Spleen (tissue), 11 donors: ENCODE results near the gene MAPK10. TPM values are rescaled to one million over a fixed set of nuclear protein-coding genes. Genes with fewer than 3 reads are reported as not detected.

Experiments used
- DNase-seq: peaks from one replicate; pipeline ENCODE4 v3.0.0-alpha.2; 2020
- H3K27ac ChIP-seq, 8 donors: fragments of 200-600 bp; sonication (generic) in 7 of 8; 1 replicate in 4 of 8; 2 replicates in 4 of 8; pipeline versions ENCODE4 v1.5.0 to v1.8.0; 2016 to 2021; ENCODE audit warnings: inconsistent platforms in 4 of 8, mild to moderate bottlenecking in 4 of 8, moderate library complexity in 1 of 8
- H3K27me3 ChIP-seq, 7 donors: fragments of 200-600 bp; sonication (generic) in 6 of 7; replicated peaks in 1 of 7; 1 replicate in 4 of 7; 2 replicates in 3 of 7; pipeline versions ENCODE4 v1.5.0 to v1.8.0; 2016 to 2021; ENCODE audit warnings: inconsistent platforms in 3 of 7, mild to moderate bottlenecking in 1 of 7
- H3K36me3 ChIP-seq, 6 donors: fragments of 200-600 bp; sonication (generic) in 5 of 6; 1 replicate in 4 of 6; 2 replicates in 2 of 6; pipeline versions ENCODE4 v1.5.0 to v1.8.0; 2016 to 2021; ENCODE audit warnings: inconsistent platforms in 2 of 6
- H3K4me1 ChIP-seq, 6 donors: fragments of 200-600 bp; sonication (generic) in 5 of 6; 1 replicate in 3 of 6; 2 replicates in 3 of 6; pipeline versions ENCODE4 v1.5.0 to v1.8.0; 2016 to 2021; ENCODE audit warnings: inconsistent platforms in 3 of 6
- H3K4me3 ChIP-seq, 8 donors: fragments of 200-600 bp; sonication (generic) in 7 of 8; 1 replicate in 4 of 8; 2 replicates in 4 of 8; pipeline versions ENCODE4 v1.5.0 to v1.8.0; 2016 to 2021; ENCODE audit warnings: inconsistent platforms in 4 of 8, mild to moderate bottlenecking in 4 of 8, moderate library complexity in 2 of 8
- H3K9me3 ChIP-seq, 8 donors: fragments of 200-600 bp; sonication (generic) in 7 of 8; 1 replicate in 4 of 8; 2 replicates in 4 of 8; pipeline versions ENCODE4 v1.5.0 to v1.8.0; 2016 to 2021; ENCODE audit warnings: inconsistent platforms in 4 of 8
- CTCF ChIP-seq, 11 experiments: fragments of 200-600 bp in 7 of 11; fragments of 450-650 bp in 4 of 11; sonication (generic) in 4 of 11; IDR thresholded peaks in 8 of 11; conservative IDR thresholded peaks in 3 of 11; 1 replicate in 7 of 11; 2 replicates in 4 of 11; pipeline versions ENCODE4 v1.4.0 to v1.8.0; 2016 to 2021; ENCODE audit warnings: antibody characterized with exemption in 11 of 11, inconsistent platforms in 4 of 11, mild to moderate bottlenecking in 1 of 11
- POLR2A ChIP-seq, 3 donors: fragments of 450-650 bp; IDR thresholded peaks; one replicate each; pipeline ENCODE4 v1.5.1; 2017; ENCODE audit warnings: antibody characterized with exemption in 3 of 3, mild to moderate bottlenecking in 1 of 3
- POLR2AphosphoS5 ChIP-seq, 3 donors: sonication (generic); formaldehyde crosslinking; IDR thresholded peaks; one replicate each; pipeline ENCODE4 v1.5.1; 2017; ENCODE audit warnings: antibody characterized with exemption in 3 of 3
- WGBS, 5 donors: extraction: QIAGEN DNeasy Blood & Tissue Kit in 3 of 5; methylation state at CpG; one replicate each; pipeline versions ENCODE4 v1.1.5 to v1.1.7; 2013 to 2018; 5-methylcytosine and 5-hydroxymethylcytosine counted together
- intact Hi-C: fragments of 100-400 bp; cut with DNase I; formaldehyde crosslinking; loops from one replicate; pipeline ENCODE4 v1.15.0; 2023; ENCODE audit warnings: low total_unique reads
- polyA plus RNA-seq, 3 donors: library from polyadenylated mRNA; stranded (reverse); fragments of 200-250 nt; gene quantifications; one replicate each; pipeline ENCODE4 v1.2.1, GENCODE V29; 2013
- total RNA-seq, 7 donors: library from RNA; depleted of rRNA in 3 of 7; stranded (reverse); fragments of >200 nt in 3 of 7; fragmentation: NEBNext Ultra II Directional in 4 of 7; extraction: Animal tissue kit (Norgen Biotek cat#: 25700) in 4 of 7; gene quantifications; one replicate each; pipeline versions ENCODE4 v1.1.0 to v1.2.1, GENCODE V29; 2016 to 2021
- donor health status: healthy with polysubstance abuse.
- donor health status: DM: no; HTN: no; CAD: no; lungs with moderate emphysema.
- donor health status: DM: no; HTN: no; CAD: no.
- donor health status: Bipolar disorder and iron deficiency.
- donor health status: healthy.
- donor health status: DM: no; HTN: no; CAD: no.
- donor health status: DM: yes; HTN: yes; CAD: no.

MAPK10 gene
- total and polyA plus RNA-seq, 10 donors, result 3.0 to 40.6 (median 15.2) TPM

GRCh38 chr4:86156531-86156930 is 203.3 kb downstream of the MAPK10 start:
- DNase-seq, result no peak
- no peaks in the 10 kb centered on the region for H3K4me1 ChIP-seq
- 59 to 79% (median 76%) methylated on average over 2 of the region's 2 CpGs for WGBS, 5 donors
- H3K9me3 ChIP-seq, result no peaks in the 10 kb centered on the region
- H3K4me3 ChIP-seq, result no peak overlapping the region
- no peak overlapping the region for H3K27ac ChIP-seq
- H3K36me3 ChIP-seq, result no peaks in the 10 kb centered on the region
- intact Hi-C loops, result no loop called here
- no peak for TF ChIP-seq POLR2AphosphoS5 (IDR thresholded peaks at IDR 0.05)
- H3K27me3 ChIP-seq, result no peaks in the 10 kb centered on the region

DNA sequence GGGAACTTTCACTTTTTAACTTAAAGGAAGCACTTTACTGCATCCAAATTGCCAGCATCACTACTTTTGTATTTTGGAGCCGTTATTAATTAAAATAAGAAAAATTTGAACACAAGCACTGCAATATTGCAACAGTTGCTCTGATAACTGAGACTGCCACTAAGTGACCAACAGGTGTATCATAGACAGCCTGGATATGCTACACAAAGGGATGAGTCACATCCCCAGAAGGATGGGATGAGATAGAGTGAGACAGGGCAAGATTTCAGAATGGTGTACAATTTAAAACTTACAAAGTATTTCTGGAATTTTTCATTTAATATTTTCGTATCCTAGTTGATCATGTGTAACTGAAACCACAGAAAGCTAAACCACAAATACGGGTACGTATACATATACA is 204.1 kb downstream of the MAPK10 start:
- intact Hi-C loops, result no loop called here
- Histone ChIP-seq H3K27me3 (no peaks in the 10 kb centered on the region), H3K4me1 (no peaks in the 10 kb centered on the region), H3K4me3 (no peak overlapping the region), H3K27ac (no peak overlapping the region), H3K36me3 (no peaks in the 10 kb centered on the region), H3K9me3 (no peaks in the 10 kb centered on the region)
- WGBS, 5 donors, result 84 to 91% (median 86%) methylated on average over 4 of the region's 4 CpGs
- no peak for DNase-seq
- TF ChIP-seq CTCF (IDR thresholded peaks at IDR 0.05 in 8 of 11, conservative IDR thresholded peaks at IDR 0.05 in 3 of 11) (no peak), POLR2A (IDR thresholded peaks at IDR 0.05) (no peak), POLR2AphosphoS5 (IDR thresholded peaks at IDR 0.05) (no peak)

GRCh38 chr4:86152454-86152853 is 207.4 kb downstream of the MAPK10 start:
- TF ChIP-seq POLR2AphosphoS5 (IDR thresholded peaks at IDR 0.05), result no peak
- TF ChIP-seq CTCF (IDR thresholded peaks at IDR 0.05 in 8 of 11, conservative IDR thresholded peaks at IDR 0.05 in 3 of 11), result no peak
- no peak for TF ChIP-seq POLR2A (IDR thresholded peaks at IDR 0.05)
- Histone ChIP-seq H3K4me1 (no peaks in the 10 kb centered on the region), H3K9me3 (no peaks in the 10 kb centered on the region), H3K27ac (no peak overlapping the region), H3K36me3 (no peaks in the 10 kb centered on the region), H3K27me3 (no peaks in the 10 kb centered on the region), H3K4me3 (no peak overlapping the region)
- WGBS, 5 donors, result 67 to 86% (median 81%) methylated on average over 2 of the region's 2 CpGs
- intact Hi-C loops, result no loop called here
- DNase-seq, result no peak

- H3K36me3 ChIP-seq, result no peaks in the 10 kb centered on the region
- no peak overlapping the region for H3K27ac ChIP-seq
- no peaks in the 10 kb centered on the region for H3K27me3 ChIP-seq
- H3K9me3 ChIP-seq, result no peaks in the 10 kb centered on the region
- DNase-seq, result no peak
- H3K4me3 ChIP-seq, result no peak overlapping the region
- no peaks in the 10 kb centered on the region for H3K4me1 ChIP-seq
- no peak for TF ChIP-seq POLR2A (IDR thresholded peaks at IDR 0.05)
- no peak for TF ChIP-seq CTCF (IDR thresholded peaks at IDR 0.05 in 8 of 11, conservative IDR thresholded peaks at IDR 0.05 in 3 of 11)
- TF ChIP-seq POLR2AphosphoS5 (IDR thresholded peaks at IDR 0.05), result no peak
- intact Hi-C loops, result no loop called here
- WGBS, 5 donors, result 88 to 94% (median 90%) methylated on average over 3 of the region's 3 CpGs
Measured at GRCh38 chr4:86151196-86151595, 208.7 kb downstream of the MAPK10 start.

DNA sequence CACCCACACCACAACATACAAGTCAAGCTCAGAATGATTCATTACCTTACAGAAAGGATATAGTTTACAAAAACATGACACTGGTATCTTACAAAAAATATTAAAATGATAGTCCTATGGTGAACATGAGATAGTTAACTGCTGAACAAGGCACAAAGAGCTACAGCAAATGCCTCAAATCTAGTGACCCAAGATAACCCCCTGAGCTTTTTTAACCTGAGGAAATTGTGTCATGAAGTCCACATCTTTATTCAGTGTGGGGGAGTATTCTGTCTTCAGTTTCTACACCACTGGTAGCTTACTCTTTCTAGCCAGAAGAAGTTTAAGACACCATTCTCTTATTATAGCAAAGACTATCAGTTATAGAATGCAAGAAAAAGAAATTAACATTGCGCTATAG is 218.7 kb downstream of the MAPK10 start:
- 89 to 96% (median 93%) methylated on average over 1 of the region's 1 CpG for WGBS, 5 donors
- TF ChIP-seq POLR2A (IDR thresholded peaks at IDR 0.05) (no peak), POLR2AphosphoS5 (IDR thresholded peaks at IDR 0.05) (no peak), CTCF (IDR thresholded peaks at IDR 0.05 in 8 of 11, conservative IDR thresholded peaks at IDR 0.05 in 3 of 11) (no peak)

More for the DNA sequence above, 218.7 kb downstream of the MAPK10 start:
- H3K4me1 ChIP-seq, result no peaks in the 10 kb centered on the region
- H3K27ac ChIP-seq, result no peak overlapping the region
- H3K36me3 ChIP-seq, result no peaks in the 10 kb centered on the region
- intact Hi-C loops, result no loop called here
- H3K9me3 ChIP-seq, result no peaks in the 10 kb centered on the region
- no peak for DNase-seq
- H3K27me3 ChIP-seq, result no peaks in the 10 kb centered on the region
- H3K4me3 ChIP-seq, result no peak overlapping the region
